ENCODE results near the gene ATRNL1. TPM values are rescaled to one million over a fixed set of nuclear protein-coding genes. Genes with fewer than 3 reads are reported as not detected.
"Not testable (repeated sequence)": the region's sequence is repeated elsewhere in the genome, so short reads cannot be mapped to it uniquely, and the experiment has no call there.

ATRNL1 gene
- total RNA-seq, 2 donors from 2014 or later: 5.1 to 22.9 TPM

- intact Hi-C loops (cut with DNase I): loop anchor here (10.0 kb wide), 1 partner anchor 120 kb away; no protein-coding TSS in a partner anchor
- Histone ChIP-seq H3K27ac (peak overlapping the region; percentile 43 to 48), H3K4me1 (replicated peaks) (no peaks in the 10 kb centered on the region), H3K9me3 (no peaks in the 10 kb centered on the region), H3K27me3 (replicated peaks; ENCODE audit: insufficient read depth) (no peaks in the 10 kb centered on the region), H3K4me3 (peak overlapping the region; percentile 46 to 47), H3K36me3 (no peaks in the 10 kb centered on the region)
- WGBS: 33% methylated on average over 12 of the region's 12 CpGs
- DNase-seq (ENCODE audit: low spot score): no peak
- TF ChIP-seq POLR2AphosphoS5 (IDR thresholded peaks at IDR 0.05): no peak
- TF ChIP-seq, protein P1, sequence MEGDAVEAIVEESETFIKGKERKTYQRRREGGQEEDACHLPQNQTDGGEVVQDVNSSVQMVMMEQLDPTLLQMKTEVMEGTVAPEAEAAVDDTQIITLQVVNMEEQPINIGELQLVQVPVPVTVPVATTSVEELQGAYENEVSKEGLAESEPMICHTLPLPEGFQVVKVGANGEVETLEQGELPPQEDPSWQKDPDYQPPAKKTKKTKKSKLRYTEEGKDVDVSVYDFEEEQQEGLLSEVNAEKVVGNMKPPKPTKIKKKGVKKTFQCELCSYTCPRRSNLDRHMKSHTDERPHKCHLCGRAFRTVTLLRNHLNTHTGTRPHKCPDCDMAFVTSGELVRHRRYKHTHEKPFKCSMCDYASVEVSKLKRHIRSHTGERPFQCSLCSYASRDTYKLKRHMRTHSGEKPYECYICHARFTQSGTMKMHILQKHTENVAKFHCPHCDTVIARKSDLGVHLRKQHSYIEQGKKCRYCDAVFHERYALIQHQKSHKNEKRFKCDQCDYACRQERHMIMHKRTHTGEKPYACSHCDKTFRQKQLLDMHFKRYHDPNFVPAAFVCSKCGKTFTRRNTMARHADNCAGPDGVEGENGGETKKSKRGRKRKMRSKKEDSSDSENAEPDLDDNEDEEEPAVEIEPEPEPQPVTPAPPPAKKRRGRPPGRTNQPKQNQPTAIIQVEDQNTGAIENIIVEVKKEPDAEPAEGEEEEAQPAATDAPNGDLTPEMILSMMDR (IDR thresholded peaks at IDR 0.05): no peak
- TF ChIP-seq POLR2A (IDR thresholded peaks at IDR 0.05): no peak
Measured at GRCh38 chr10:115094416-115095140, 1.4 kb downstream of the ATRNL1 start.

- Histone ChIP-seq H3K27ac (no peak overlapping the region), H3K4me3 (no peak overlapping the region), H3K27me3 (replicated peaks; ENCODE audit: insufficient read depth) (no peaks in the 10 kb centered on the region), H3K36me3 (no peaks in the 10 kb centered on the region), H3K4me1 (replicated peaks) (no peaks in the 10 kb centered on the region), H3K9me3 (no peaks in the 10 kb centered on the region)
- intact Hi-C loops (cut with DNase I): loop anchor here (10.0 kb wide), 1 partner anchor 121 kb away; no protein-coding TSS in a partner anchor
- no peak for DNase-seq (ENCODE audit: low spot score)
- no peak for TF ChIP-seq POLR2AphosphoS5 (IDR thresholded peaks at IDR 0.05)
- WGBS: 22% methylated on average over 2 of the region's 2 CpGs
Measured at GRCh38 chr10:115095758-115096157, 2.6 kb downstream of the ATRNL1 start.

DNA sequence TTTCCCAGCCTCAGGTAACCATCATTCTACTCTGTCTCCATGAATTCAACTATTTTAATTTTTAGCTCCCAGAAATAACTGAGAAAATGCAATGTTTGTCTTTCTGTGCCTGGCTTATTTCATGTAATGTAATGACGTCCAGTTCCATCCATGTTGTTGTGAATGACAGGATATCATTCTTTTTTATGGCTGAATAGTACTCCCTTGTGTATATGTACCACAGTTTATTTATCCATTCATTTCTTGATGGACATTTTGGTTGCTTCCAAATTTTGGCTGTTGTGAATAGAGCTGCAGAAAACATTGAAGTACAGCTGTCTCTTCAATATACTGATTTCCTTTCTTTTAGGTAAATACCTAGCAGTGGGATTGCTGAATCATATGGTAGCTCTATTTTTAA is 10.5 kb downstream of the ATRNL1 start:
- no peak for DNase-seq (ENCODE audit: low spot score)
- H3K27me3 ChIP-seq (replicated peaks; ENCODE audit: insufficient read depth): no peaks in the 10 kb centered on the region
- no peaks in the 10 kb centered on the region for H3K4me1 ChIP-seq (replicated peaks)
- intact Hi-C loops (cut with DNase I): no loop called here
- H3K4me3 ChIP-seq: no peak overlapping the region
- no peak for TF ChIP-seq POLR2AphosphoS5 (IDR thresholded peaks at IDR 0.05)
- TF ChIP-seq, protein P1 (IDR thresholded peaks at IDR 0.05): no peak
- TF ChIP-seq POLR2A (IDR thresholded peaks at IDR 0.05): no peak
- no peak overlapping the region for H3K27ac ChIP-seq
- no peaks in the 10 kb centered on the region for H3K9me3 ChIP-seq
- WGBS: 77% methylated on average over 1 of the region's 1 CpG
- H3K36me3 ChIP-seq: no peaks in the 10 kb centered on the region

DNA sequence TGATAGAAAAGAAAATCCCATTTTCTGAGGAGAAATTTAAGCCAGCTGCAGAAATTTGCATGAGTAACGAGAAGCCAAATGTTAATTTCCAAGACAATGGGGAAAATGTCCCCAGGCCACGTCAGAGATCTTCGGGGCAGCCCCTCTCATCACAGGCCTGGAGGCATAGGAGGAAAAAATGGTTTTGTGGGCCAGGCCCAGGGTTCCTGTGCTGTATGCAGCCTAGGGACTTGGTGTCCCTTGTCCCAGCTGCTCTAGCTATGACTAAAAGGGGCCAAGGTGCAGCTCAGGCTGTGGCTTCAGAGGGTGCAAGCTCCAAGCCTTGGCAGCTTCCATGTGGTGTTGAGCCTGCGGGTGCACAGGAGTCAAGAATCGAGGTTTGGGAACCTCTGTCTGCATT is 12.2 kb downstream of the ATRNL1 start:
- H3K4me1 ChIP-seq (replicated peaks); H3K9me3 ChIP-seq; H3K27ac ChIP-seq; H3K27me3 ChIP-seq (replicated peaks; ENCODE audit: insufficient read depth); H3K36me3 ChIP-seq; DNase-seq (ENCODE audit: low spot score); intact Hi-C loops (cut with DNase I); H3K4me3 ChIP-seq: not testable (repeated sequence)
- 94% methylated on average over 5 of the region's 5 CpGs for WGBS

- TF ChIP-seq POLR2AphosphoS5 (IDR thresholded peaks at IDR 0.05) (no peak), POLR2A (IDR thresholded peaks at IDR 0.05) (no peak)
- TF ChIP-seq, protein P1 (IDR thresholded peaks at IDR 0.05): no peak
- Histone ChIP-seq H3K27ac (no peak overlapping the region), H3K9me3 (no peaks in the 10 kb centered on the region), H3K4me1 (replicated peaks) (no peaks in the 10 kb centered on the region), H3K27me3 (replicated peaks; ENCODE audit: insufficient read depth) (no peaks in the 10 kb centered on the region), H3K4me3 (no peak overlapping the region), H3K36me3 (no peaks in the 10 kb centered on the region)
- intact Hi-C loops (cut with DNase I): no loop called here
- WGBS: 88% methylated on average over 3 of the region's 3 CpGs
- no peak for DNase-seq (ENCODE audit: low spot score)
Measured at GRCh38 chr10:115107830-115108229, 14.7 kb downstream of the ATRNL1 start.

DNA sequence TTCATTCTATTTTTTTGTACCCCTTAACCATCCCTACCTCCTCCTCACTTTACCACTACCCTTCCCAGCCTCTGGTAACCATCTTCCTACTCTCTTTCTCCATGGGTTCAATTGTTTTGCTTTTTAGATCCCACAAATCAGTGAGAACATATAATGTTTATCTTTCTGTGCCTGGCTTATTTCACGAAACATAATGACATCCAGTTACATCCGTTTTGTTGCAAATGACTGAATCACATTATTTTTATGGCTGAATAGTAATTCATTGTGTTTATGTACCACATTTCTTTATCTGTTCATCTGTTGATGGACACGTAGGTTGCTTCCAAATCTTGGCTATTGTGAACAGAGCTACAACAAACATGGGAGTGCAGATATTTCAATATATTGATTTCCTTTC is 24.1 kb downstream of the ATRNL1 start:
- WGBS: 41% methylated on average over 3 of the region's 3 CpGs
- H3K4me3 ChIP-seq: no peak overlapping the region
- no peaks in the 10 kb centered on the region for H3K9me3 ChIP-seq
- no peak overlapping the region for H3K27ac ChIP-seq
- intact Hi-C loops (cut with DNase I): no loop called here
- no peaks in the 10 kb centered on the region for H3K27me3 ChIP-seq (replicated peaks; ENCODE audit: insufficient read depth)
- H3K36me3 ChIP-seq: no peaks in the 10 kb centered on the region
- no peak for DNase-seq (ENCODE audit: low spot score)
- TF ChIP-seq POLR2A (IDR thresholded peaks at IDR 0.05) (no peak), POLR2AphosphoS5 (IDR thresholded peaks at IDR 0.05) (no peak)
- TF ChIP-seq, protein P1 (IDR thresholded peaks at IDR 0.05): no peak
- H3K4me1 ChIP-seq (replicated peaks): no peaks in the 10 kb centered on the region

All from prostate gland (tissue), 2 donors.